ENCODE results near the gene DCC. TPM values are rescaled to one million over a fixed set of nuclear protein-coding genes. Genes with fewer than 3 reads are reported as not detected.

Gene DCC
- total and polyA plus RNA-seq, 2 donors (not counting 1 experiment from before 2014, with no cell fraction given), result 0.14 TPM; not detected in 1

DNA sequence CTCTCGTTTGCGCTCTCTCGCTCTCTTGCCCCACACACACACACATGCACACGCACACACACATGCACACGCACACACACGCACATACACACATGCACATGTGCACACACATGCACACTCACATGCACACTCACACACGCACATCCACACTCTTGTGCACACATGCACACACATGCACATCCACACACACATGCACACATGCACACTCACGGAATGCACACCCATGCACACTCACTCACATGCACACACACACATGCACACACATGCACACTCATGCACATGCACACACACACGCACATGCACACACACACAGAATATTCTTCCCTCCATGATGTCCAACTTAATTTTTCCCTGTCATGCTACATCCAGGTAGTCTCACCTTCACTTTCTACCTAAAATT lies 360.1 kb downstream of the DCC start:
- Histone ChIP-seq H3K4me2 (ENCODE audit: extremely low read depth, insufficient read depth, low read length) (no peak overlapping the region), H2AFZ (ENCODE audit: low read length) (no peak overlapping the region), H3K27ac (ENCODE audit: insufficient read depth, low read length) (no peak overlapping the region), H3K9ac (ENCODE audit: insufficient read depth, low read length) (no peak overlapping the region), H3K4me3 (replicated peaks in 1 of 4; ENCODE audit: control extremely low read depth in 1 of 4, insufficient read depth in 1 of 4, low read depth in 3 of 4, low read length in 4 of 4) (no peak overlapping the region), H3K27me3 (ENCODE audit: control insufficient read depth, insufficient read depth, low read length) (no peaks in the 10 kb centered on the region), H3K79me2 (ENCODE audit: control insufficient read depth, insufficient read depth, low read length) (no peaks in the 10 kb centered on the region), H4K20me1 (ENCODE audit: control insufficient read depth, extremely low read depth, insufficient read depth, low read length) (no peaks in the 10 kb centered on the region), H3K9me3 (ENCODE audit: control insufficient read depth, insufficient read depth, low read depth, low read length) (no peaks in the 10 kb centered on the region), H3K4me1 (ENCODE audit: control insufficient read depth, extremely low read depth, insufficient read depth, low read length) (no peaks in the 10 kb centered on the region), H3K36me3 (ENCODE audit: control insufficient read depth, insufficient read depth, low read length) (no peaks in the 10 kb centered on the region)
- no peak for DNase-seq (ENCODE audit: low read depth in 2 of 2)
- TF ChIP-seq EZH2 (IDR thresholded peaks at IDR 0.05; ENCODE audit: low read length, missing control alignments), result no peak
- TF ChIP-seq, protein P1, sequence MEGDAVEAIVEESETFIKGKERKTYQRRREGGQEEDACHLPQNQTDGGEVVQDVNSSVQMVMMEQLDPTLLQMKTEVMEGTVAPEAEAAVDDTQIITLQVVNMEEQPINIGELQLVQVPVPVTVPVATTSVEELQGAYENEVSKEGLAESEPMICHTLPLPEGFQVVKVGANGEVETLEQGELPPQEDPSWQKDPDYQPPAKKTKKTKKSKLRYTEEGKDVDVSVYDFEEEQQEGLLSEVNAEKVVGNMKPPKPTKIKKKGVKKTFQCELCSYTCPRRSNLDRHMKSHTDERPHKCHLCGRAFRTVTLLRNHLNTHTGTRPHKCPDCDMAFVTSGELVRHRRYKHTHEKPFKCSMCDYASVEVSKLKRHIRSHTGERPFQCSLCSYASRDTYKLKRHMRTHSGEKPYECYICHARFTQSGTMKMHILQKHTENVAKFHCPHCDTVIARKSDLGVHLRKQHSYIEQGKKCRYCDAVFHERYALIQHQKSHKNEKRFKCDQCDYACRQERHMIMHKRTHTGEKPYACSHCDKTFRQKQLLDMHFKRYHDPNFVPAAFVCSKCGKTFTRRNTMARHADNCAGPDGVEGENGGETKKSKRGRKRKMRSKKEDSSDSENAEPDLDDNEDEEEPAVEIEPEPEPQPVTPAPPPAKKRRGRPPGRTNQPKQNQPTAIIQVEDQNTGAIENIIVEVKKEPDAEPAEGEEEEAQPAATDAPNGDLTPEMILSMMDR (conservative IDR thresholded peaks at IDR 0.05 in 1 of 2, IDR thresholded peaks at IDR 0.05 in 1 of 2; ENCODE audit: low read depth in 1 of 2, low read length in 2 of 2), result no peak

DNA sequence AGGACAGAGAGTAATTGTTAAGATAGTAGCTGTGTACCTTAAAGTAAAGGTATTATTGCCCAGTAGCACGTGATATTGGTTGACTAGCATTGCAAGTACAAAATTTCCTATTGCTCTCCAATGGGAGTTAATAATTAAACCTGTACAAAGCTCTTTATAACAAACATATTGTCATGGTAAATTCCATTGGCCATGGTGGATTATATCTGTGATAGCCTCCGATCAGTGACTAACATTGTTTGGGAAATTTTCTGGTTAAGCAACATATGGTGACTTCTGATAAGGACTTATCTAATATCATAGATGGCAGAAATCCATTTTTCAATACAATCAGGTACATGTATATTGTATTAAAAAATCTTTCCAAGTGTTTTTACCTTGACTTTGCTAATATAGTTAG lies 360.8 kb downstream of the DCC start:
- no peaks in the 10 kb centered on the region for H3K4me1 ChIP-seq (ENCODE audit: control insufficient read depth, extremely low read depth, insufficient read depth, low read length)

DNA sequence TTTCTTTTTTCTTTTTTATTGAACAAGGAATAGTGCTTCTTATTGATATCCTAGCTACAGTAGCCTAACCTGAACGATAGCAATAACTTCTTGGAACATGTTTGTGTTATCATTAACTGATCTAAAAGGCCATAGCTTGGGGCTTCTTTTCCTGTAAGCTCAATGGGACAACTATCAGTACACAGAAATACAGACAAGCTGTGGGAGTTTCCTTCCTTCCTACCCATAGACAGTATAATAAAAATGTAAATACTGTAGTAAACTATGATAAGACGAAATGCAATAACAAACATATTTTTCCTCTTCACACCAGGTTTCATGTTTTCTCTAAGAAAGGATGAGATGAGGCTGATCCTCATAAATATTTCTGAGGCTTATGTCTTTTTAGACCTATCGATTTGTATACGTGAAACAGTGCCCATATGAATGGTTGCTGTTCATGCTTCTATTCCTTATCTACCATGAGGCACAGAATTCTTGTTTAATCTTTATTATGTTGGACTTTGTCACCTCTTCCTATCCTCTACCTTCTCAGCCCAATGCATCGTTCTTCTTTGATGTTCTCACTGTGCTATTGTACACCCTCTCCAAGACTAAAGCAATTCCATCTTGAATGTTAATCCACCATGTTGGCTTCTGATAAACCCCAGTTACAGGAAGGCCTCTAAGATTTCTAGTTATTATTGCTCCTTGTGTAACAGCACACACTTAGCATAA lies 361.4 kb downstream of the DCC start:
- no peak overlapping the region for H3K27ac ChIP-seq (ENCODE audit: insufficient read depth, low read length)
- no peaks in the 10 kb centered on the region for H3K4me1 ChIP-seq (ENCODE audit: control insufficient read depth, extremely low read depth, insufficient read depth, low read length)
- no peaks in the 10 kb centered on the region for H3K9me3 ChIP-seq (ENCODE audit: control insufficient read depth, insufficient read depth, low read depth, low read length)
- DNase-seq (ENCODE audit: low read depth in 2 of 2), result no peak
- no peak overlapping the region for H3K4me2 ChIP-seq (ENCODE audit: extremely low read depth, insufficient read depth, low read length)
- no peak overlapping the region for H3K4me3 ChIP-seq (replicated peaks in 1 of 4; ENCODE audit: control extremely low read depth in 1 of 4, insufficient read depth in 1 of 4, low read depth in 3 of 4, low read length in 4 of 4)
- TF ChIP-seq EZH2 (IDR thresholded peaks at IDR 0.05; ENCODE audit: low read length, missing control alignments), result no peak
- TF ChIP-seq, protein P1 (conservative IDR thresholded peaks at IDR 0.05 in 1 of 2, IDR thresholded peaks at IDR 0.05 in 1 of 2; ENCODE audit: low read depth in 1 of 2, low read length in 2 of 2), result no peak
- H2AFZ ChIP-seq (ENCODE audit: low read length), result no peak overlapping the region
- no peaks in the 10 kb centered on the region for H3K36me3 ChIP-seq (ENCODE audit: control insufficient read depth, insufficient read depth, low read length)
- no peak overlapping the region for H3K9ac ChIP-seq (ENCODE audit: insufficient read depth, low read length)
- no peaks in the 10 kb centered on the region for H4K20me1 ChIP-seq (ENCODE audit: control insufficient read depth, extremely low read depth, insufficient read depth, low read length)
- no peaks in the 10 kb centered on the region for H3K27me3 ChIP-seq (ENCODE audit: control insufficient read depth, insufficient read depth, low read length)
- no peaks in the 10 kb centered on the region for H3K79me2 ChIP-seq (ENCODE audit: control insufficient read depth, insufficient read depth, low read length)

More for the DNA sequence above, 360.8 kb downstream of the DCC start:
- H3K79me2 ChIP-seq (ENCODE audit: control insufficient read depth, insufficient read depth, low read length), result no peaks in the 10 kb centered on the region
- H3K9me3 ChIP-seq (ENCODE audit: control insufficient read depth, insufficient read depth, low read depth, low read length), result no peaks in the 10 kb centered on the region
- no peaks in the 10 kb centered on the region for H3K27me3 ChIP-seq (ENCODE audit: control insufficient read depth, insufficient read depth, low read length)
- H3K27ac ChIP-seq (ENCODE audit: insufficient read depth, low read length), result no peak overlapping the region
- no peak for DNase-seq (ENCODE audit: low read depth in 2 of 2)
- H3K4me3 ChIP-seq (replicated peaks in 1 of 4; ENCODE audit: control extremely low read depth in 1 of 4, insufficient read depth in 1 of 4, low read depth in 3 of 4, low read length in 4 of 4), result no peak overlapping the region
- H3K36me3 ChIP-seq (ENCODE audit: control insufficient read depth, insufficient read depth, low read length), result no peaks in the 10 kb centered on the region
- TF ChIP-seq EZH2 (IDR thresholded peaks at IDR 0.05; ENCODE audit: low read length, missing control alignments), result no peak
- TF ChIP-seq, protein P1 (conservative IDR thresholded peaks at IDR 0.05 in 1 of 2, IDR thresholded peaks at IDR 0.05 in 1 of 2; ENCODE audit: low read depth in 1 of 2, low read length in 2 of 2), result no peak
- H2AFZ ChIP-seq (ENCODE audit: low read length), result no peak overlapping the region
- no peak overlapping the region for H3K9ac ChIP-seq (ENCODE audit: insufficient read depth, low read length)
- H3K4me2 ChIP-seq (ENCODE audit: extremely low read depth, insufficient read depth, low read length), result no peak overlapping the region
- H4K20me1 ChIP-seq (ENCODE audit: control insufficient read depth, extremely low read depth, insufficient read depth, low read length), result no peaks in the 10 kb centered on the region

Data from fibroblast of lung (primary cell).